Renal cortical epithelial cell (primary cell): ENCODE results near the gene RAB37. TPM values are rescaled to one million over a fixed set of nuclear protein-coding genes. Genes with fewer than 3 reads are reported as not detected.
A peak's percentile ranks its signal among the peaks of the same experiment; 100 is the strongest.

Source experiments
- DNase-seq: peaks from one replicate; pipeline ENCODE4 v3.0.0-alpha.2; 2011; ENCODE audit warnings: low read depth
- total RNA-seq: library from RNA; depleted of rRNA; stranded (reverse); fragments of >200 nt; gene quantifications from 2 replicates; pipeline ENCODE4 v1.2.3, GENCODE V29; 2014

RAB37 gene
- total RNA-seq, 1 donor from 2014 or later: 0.20 TPM

DNA sequence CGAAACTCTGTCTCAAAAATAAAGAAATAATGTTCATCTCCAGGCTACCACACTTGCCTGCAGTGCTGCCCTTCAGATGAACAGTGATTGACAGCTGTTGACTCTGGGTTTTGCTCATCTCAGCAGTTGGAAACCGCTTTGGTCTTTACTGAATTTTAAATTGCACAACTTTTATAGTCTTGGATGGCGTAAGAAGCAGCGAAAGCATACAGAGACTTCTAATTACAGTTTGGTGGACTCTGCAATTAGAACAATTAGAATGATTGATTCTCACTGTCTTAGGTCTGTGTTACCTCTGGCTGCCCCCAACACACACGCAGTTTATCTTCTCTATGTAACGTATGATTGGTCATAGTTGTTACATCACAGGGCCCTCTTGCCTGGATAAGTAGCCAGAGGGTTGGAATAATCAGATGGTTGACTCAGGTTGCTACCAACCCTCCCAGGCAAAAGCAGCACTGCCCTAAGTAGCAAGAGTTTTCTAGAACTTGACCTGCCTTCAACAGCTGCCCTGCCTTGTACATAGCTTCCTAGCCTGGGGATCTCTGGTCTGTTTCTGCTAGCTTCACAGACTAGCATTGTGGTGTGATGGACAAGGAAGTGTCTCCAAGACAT is 41.0 kb downstream of the RAB37 start:
- no peak for DNase-seq

DNA sequence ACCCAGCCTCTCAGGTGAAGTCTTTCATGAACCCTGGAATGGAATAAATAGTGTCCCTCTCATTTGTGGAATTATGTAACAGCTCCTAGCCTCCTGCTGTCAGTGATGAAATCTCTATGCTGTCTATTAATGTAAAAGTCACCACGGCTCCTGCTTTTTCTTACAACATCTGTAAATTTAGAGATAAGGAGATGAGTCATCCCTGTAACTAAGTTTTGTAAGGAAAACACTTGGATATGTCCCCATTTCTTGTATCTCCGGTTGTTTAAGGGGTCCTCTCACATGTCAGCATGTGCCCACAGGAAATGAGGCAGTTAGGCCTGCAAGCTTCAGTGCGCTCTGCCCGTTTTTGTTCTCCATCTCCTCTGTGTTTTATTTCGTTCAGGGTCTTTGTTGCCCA is 41.9 kb downstream of the RAB37 start:
- no peak for DNase-seq

DNA sequence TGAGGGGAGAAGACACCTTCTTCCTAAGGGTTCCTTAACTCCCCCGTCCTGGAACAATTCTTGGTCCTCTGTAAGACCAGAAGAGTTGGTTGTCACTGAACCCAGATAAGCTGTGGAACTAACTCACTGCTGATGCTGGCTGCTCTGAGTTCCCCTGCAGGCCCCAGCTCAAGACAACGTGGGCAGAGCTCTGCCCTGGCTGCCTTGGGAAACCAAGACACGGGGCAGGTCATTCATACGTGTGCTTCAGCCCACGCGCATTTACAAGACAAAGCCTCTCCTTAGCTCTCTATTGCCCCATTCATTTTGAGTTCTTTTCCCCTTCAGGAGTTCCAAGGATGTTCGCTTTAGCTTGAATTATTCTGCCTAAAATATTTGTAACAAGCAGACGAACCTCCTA is 42.4 kb downstream of the RAB37 start:
- DNase-seq: no peak

DNA sequence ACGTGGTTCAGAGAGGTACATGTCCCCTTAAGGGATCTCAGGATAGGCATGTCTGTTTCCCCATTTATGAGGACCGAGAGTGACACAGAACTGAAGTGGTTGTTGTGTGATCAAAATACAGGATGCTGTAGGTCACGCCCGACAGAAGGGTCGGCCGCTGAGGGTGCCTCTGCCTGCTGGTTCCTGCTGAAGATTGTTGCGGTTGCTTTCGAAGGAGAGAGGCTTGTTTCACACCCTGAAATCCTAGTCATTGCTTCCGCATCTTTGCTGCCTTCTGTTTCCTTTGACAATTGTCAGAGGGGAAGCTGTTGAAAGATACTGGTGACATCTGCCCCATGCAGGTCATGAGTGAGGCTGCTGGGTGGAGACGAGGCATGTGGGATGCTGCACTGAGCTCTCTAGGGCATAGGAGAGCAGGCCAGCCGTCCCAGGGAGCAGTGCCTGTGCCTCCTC is 42.9 kb downstream of the RAB37 start:
- DNase-seq: no peak

DNA sequence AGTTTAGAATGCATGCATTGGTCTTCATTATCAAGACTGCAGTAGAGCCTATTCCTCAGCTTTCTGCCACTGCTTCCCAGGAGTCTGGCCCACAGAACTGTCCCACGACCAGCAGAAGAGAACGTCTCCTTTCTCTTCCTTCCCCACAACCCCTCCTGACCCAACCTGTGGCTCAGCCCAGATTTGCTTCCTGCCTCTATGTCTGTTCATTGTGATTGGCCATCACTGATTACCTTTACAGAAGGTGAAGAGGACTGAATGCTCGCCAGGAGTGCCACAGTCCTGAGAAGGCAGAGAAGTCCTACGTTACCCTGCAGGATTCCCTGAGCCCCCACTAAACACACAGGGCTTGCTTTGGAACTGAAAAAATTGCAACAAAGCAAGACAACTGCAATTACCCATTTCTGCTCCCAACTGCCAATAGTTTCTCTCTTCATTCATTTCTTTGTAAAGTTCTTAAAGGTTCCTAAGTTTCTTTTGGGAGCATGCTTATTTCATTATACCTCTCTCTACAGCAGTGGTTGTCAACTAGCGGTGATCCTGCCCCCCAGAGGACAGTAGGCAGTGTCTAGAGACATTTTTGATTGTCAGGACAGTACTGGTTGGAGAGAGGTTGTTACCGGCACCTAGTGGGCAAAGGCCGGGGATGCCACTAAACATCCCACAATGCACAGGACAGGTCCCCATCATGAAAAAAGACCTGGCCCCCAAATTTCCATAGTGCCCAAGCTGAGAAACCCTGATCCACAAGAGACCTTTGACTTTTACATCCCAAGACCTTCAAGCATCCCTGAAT is 43.6 kb downstream of the RAB37 start:
- peak; percentile 43 for DNase-seq

DNA sequence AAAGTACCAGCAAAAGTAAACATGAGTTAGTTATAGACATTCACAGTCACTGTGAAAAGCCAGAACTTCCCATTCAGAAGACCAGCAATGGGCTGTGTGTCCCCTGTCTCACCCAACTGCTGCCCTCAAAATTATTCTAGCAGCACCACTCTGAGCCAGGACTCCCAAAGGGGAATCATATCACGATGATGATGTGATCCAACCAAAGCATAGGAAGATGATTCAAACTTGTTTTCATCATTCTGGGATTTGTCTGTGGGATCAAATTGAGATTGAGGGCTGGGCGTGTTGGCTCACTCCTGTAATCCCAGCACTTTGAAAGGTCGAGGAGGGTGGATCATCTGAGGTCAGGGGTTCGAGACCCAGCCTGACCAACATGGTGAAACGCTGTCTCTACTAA is 45.5 kb downstream of the RAB37 start:
- DNase-seq: no peak

DNA sequence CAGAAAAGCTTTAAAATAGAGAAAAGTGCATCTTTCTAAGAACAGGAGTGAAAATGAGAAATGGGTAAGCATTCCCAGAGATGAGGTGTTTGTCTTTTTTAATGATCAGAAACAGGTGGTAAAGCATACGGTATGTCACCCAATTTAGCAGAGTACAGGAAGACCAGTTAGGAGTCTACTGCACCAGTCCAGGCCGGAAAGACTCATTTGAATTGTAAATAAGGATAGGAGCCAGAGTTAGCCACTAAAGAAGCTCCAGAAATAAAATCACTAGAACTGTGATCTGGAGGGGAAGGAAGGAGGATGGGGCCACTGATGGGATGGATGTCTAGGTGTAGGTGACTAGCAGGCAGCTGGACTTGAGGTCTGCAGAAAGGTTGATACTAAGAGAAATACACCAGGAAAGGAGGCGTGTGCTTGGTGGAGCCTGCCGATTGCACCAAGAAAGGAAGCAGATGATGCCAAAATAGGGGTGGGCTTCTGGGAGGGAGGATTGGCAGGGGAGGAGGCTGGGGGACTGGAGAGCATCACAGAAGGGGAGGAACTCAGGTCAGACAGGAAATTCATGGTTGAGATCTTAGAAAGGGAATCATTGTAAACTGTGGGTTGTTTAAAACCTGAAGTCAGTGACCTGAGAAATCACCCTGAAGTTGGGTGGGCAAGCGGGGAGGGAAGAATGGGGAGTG is 47.2 kb downstream of the RAB37 start:
- no peak for DNase-seq

DNA sequence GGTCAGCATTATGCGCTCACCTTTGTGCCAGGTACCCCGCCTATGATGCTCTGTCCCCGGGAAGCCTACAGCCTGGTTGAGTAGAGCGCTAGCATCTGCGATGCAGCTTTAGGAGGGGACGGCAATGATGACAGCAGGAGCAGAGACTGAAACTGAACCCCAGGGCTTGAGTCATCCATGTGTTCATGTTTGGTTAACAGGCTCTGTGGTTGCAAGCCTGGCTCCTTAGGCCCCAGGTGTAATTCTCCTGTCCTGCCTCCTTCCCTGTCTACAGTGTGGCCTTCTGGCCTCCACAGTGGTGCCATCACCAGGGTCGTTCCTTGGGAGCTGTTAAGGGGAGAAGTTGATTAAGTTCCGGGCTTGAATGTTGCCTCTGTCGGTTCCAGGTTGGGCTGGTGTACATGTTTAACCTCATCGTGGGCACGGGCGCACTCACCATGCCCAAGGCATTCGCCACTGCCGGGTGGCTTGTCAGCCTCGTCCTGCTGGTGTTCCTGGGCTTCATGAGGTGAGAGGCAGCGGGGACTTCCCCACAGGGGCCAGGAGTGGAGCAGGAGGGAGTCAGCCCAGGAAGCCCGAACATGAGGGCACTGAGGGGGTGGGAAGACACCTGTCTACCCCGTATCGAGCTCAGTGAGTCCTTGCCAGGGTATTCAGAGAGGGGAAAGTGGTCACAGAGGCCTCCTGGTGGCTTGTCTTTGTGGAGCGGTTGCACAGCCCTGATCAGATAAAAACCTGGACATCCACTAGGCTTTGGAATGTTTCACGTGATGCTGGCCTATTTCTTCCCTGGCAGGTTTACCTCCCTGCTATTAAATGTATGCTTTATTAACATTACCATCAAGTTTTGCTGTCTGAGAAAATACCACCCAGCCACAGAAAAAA is 48.3 kb downstream of the RAB37 start:
- no peak for DNase-seq

DNA sequence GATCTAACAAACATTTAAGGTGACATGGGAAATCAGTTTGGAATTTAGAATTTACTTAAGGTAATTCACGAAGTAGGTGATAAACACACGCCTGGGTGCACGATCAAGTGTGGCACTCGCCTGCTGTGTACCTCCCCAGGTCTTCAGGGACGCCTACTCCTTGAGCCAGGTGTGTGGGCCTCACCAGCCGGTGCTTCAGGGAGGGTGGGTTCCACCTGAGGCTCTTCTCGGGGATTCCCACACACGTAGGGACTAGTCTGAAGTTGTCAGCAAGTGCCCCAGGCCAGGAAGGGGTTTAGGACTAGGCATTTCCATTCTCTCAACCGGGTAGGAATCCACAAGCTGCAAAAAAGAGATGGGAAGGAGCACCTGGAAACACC is 48.9 kb downstream of the RAB37 start:
- no peak for DNase-seq

DNA sequence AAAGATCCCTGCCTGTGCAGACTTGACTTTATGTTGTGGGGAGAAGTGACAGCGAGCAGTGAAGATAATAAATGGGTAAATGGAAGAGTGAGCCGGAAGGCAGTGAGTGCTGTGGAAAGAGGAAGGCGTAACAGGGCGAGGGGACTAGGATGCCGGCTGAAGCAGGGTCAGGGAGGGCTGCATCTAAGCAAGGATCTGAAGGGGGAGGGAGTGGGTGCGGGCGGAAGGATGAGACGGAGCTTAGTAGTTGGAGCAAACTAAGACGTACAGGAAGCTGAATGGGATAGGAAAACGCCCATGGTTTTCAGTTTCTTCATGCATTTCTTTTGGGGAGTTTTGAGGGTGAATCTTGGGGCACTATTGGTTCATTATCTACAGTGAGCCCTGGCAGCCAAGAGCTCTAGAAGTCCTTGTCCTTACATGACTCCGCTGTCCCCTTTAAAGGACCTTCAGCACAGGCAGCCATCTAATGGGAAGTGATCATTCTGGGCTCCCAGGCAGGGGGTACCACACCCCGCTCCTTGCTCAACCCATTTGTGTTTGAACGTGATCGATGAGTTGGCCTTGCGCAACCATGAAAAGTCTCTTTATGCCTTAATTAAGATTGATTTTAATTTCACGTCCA is 49.5 kb downstream of the RAB37 start:
- no peak for DNase-seq

DNA sequence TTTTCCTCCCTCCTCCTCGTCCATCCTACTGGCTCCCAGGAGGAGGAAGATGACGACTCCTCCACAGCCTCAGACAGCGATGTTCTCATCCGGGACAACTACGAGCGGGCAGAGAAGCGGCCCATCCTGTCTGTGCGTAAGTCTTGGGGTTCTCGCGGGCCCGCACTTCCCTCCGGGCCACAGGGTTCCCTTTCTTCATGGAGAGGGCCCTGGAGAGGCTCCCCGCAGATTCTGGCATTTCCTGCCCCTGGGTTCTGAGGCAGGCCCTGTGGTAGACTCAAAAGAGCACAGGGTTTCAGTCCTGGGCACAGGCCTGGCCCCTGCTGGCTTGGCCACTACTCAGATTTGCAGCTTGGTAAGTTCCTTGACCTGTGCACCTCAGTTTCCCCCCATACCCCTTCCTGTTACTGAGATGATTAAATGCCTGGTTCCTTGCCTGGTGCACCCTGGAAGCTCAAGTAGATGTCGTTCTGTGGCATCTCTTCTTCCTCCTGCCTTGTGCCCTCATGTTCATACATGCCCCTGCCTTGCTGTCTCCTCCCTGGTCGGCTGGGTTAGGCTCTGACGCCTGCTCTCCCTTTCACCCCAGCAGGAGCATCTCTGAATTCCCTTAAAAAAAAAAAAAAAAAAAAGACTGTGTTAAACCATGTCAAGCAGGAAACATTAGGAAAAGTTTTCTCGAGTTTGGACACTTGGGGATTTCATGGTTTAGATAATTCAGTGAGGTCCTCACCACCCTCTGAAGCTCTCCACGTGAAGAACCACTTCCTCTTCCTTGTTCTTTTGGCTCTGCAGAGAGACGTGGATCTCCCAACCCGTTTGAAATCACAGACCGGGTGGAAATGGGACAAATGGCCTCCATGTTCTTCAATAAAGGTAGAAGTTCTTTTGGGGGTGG is 53.4 kb downstream of the RAB37 start:
- DNase-seq: no peak

DNA sequence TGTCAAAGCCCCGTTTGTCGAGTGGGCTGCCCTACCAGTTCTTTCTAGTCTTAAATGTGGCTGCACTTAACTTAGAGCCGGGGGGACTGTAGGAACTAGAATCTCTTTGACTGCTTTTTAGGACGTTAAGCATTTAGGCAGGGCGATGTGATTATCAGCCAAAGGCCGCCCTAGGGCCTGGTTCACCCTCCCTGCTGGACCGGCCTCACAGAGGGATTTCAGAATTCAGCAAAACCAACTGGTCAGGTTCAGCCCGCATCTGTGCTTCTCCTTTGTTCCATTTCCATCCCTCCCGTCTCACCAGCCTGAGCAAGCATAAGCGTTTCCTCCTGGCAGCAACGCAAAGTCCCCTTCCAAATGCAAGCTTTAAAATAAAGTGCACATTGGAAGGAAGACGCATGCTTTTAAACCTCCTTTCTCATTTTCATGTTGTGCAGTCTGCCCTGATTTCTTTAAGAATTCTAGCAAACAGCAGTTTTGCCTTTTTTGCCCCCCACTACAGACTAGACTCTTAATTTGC is 55.6 kb downstream of the RAB37 start:
- no peak for DNase-seq

DNA sequence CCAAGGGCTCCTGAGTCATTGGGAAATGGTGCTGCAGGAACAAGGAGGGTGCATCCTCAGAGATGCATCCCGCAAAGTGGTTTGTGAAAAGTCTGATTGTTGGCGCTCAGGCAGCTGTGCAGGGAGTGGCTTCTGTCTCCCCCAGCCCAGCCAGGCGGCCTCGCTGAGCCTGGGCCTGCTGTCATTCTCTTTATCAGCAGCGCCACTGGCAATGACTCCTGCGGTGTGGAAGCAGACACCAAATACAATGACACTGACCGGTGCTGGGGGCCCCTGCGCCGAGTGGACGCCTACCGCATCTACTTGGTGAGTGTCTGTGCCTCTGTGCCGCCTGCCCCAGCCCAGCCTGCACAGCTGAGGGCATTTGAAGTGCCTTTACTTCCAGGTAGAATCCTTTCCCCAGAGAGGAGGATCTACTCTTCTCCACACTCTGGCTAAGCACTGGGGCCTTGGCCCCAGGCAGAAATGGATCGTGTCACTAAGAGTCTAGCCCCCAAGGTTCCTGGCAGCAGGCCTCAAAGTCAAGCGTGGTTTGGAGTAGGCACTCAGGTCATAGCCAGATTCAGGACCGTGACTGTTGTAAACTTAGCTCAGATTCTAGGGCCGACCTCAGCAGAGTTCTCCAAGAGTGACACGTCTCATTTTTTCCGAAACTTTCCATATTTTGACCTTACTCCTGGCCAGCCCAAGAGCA is 58.4 kb downstream of the RAB37 start:
- DNase-seq: no peak

DNA sequence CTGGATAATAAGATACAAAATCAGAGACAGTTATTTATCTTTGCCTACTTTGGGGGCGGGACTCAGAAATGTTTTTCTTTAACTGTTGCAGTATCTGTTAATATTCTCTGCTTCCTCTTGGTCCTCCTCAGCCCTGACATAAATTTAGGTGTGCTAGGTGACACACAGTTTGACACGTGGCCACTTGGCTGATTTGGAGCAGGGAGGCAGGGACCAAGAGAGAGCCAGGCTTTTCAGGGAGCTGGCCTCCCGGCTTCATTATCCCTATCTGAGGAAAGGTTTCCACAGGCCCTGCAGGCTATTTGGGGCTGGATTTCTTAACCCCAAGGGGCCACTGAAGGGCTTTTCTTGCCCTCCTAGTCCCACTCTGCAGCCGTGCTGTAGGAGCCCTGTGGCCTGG is 59.2 kb downstream of the RAB37 start:
- DNase-seq: no peak

DNA sequence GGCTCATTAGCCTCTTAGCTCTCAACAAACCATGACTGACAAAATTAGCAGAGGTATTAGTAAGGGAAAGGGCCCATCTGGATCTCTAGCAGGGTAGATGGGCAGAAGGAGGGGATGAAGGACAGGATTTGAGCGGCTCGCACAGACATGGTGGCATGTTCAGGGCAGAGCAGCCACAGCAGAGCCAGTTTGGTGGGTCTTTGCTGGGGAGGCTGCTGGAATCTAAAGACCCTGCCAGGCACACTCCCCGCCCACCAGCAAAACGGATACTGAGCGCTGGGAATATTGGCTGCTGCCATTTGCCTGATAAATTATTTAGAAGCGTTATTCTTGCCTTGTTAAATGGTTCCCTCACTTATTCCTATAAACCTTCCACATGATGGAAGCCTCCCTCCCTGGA is 59.8 kb downstream of the RAB37 start:
- DNase-seq: no peak
